ENCODE measurements around the gene CCDC28A. TPM values are rescaled to one million over a fixed set of nuclear protein-coding genes. Genes with fewer than 3 reads are reported as not detected.

Gene CCDC28A
- total and polyA plus RNA-seq, 2 of the 4 experiments (the other 2 are of a cell fraction) = 6.8 to 8.0 TPM

- H3K14ac ChIP-seq (replicated peaks; ENCODE audit: low read depth, low read length) = no peak overlapping the region
- POLR2A ChIA-PET (ENCODE audit: unreplicated experiment) = no interaction called here
- CTCF ChIA-PET = no interaction called here
- no peak overlapping the region for H2BK20ac ChIP-seq (ENCODE audit: low read depth, low read length)
- no peak overlapping the region for H2AK9ac ChIP-seq (replicated peaks; ENCODE audit: low read depth, low read length, poor library complexity)
- no peak overlapping the region for H2BK5ac ChIP-seq (ENCODE audit: low read depth, low read length, poor library complexity, severe bottlenecking)
- no TSS peak for BruUV-seq (replicated peaks)
- no peak overlapping the region for H3K9ac ChIP-seq (ENCODE audit: low read depth, low read length)
- no peak overlapping the region for H2AFZ ChIP-seq (replicated peaks; ENCODE audit: low read length, poor library complexity)
- no peak for ATAC-seq (ENCODE audit: low read depth)
- H4K5ac ChIP-seq (ENCODE audit: low read depth, low read length) = no peak overlapping the region
- no peak overlapping the region for H3K4me2 ChIP-seq (ENCODE audit: low read depth, low read length)
- H3K23ac ChIP-seq (ENCODE audit: low read depth, low read length) = no peak overlapping the region
- H2BK120ac ChIP-seq (ENCODE audit: low read depth, low read length) = no peak overlapping the region
- H3K4me3 ChIP-seq (ENCODE audit: insufficient read depth, low read depth, low read length) = no peak overlapping the region
- intact Hi-C loops (cut with micrococcal nuclease) (no loop called here), dilution Hi-C loops (cut with HindIII; ENCODE audit: low sequenced_read_pairs, unreplicated experiment) (no loop called here), in situ Hi-C loops (cut with MboI; ENCODE audit: low sequenced_read_pairs) (no loop called here)
- DNase-seq = no peak
- TF ChIP-seq USF2 (IDR thresholded peaks at IDR 0.05; ENCODE audit: low read depth, low read length) = no peak
- TF ChIP-seq BHLHE40 (IDR thresholded peaks at IDR 0.05; ENCODE audit: low read depth, low read length) = no peak
- TF ChIP-seq MAFK (IDR thresholded peaks at IDR 0.05; ENCODE audit: low read depth, low read length) = no peak
- no peak for TF ChIP-seq MXI1 (IDR thresholded peaks at IDR 0.05; ENCODE audit: borderline replicate concordance, low read depth, low read length)
- TF ChIP-seq ELK1 (IDR thresholded peaks at IDR 0.05; ENCODE audit: borderline replicate concordance, low read depth, low read length) = no peak
- TF ChIP-seq RFX5 (IDR thresholded peaks at IDR 0.05; ENCODE audit: low read depth, low read length) = no peak
- TF ChIP-seq CEBPB (IDR thresholded peaks at IDR 0.05; ENCODE audit: low read depth, low read length) = no peak
- no peak for TF ChIP-seq RCOR1 (IDR thresholded peaks at IDR 0.05; ENCODE audit: insufficient replicate concordance, low read length)
- TF ChIP-seq SMC3 (IDR thresholded peaks at IDR 0.05; ENCODE audit: low read depth, low read length) = no peak
- H3K18ac ChIP-seq (ENCODE audit: low read depth, low read length) = no peak overlapping the region
- H3K4ac ChIP-seq (ENCODE audit: low read depth, low read length) = no peak overlapping the region
- no peak overlapping the region for H3K56ac ChIP-seq (ENCODE audit: extremely low read depth, insufficient read depth, low read length)
- WGBS, 2 experiments (ENCODE audit: extremely low coverage in 2 of 2, insufficient read length in 1 of 2) = no CpG with 5 or more reads among the region's 1 CpG
- H3K36me3 ChIP-seq (ENCODE audit: control insufficient read depth, insufficient read depth, low read length) = no peaks in the 10 kb centered on the region
- H4K8ac ChIP-seq (ENCODE audit: low read depth in 2 of 2, low read length in 2 of 2) = no peak overlapping the region
- H3K4me1 ChIP-seq (ENCODE audit: control insufficient read depth, insufficient read depth, low read length) = no peaks in the 10 kb centered on the region
- H3K79me1 ChIP-seq (ENCODE audit: low read depth in 1 of 2, low read length in 2 of 2) = no peaks in the 10 kb centered on the region
- H4K20me1 ChIP-seq (ENCODE audit: insufficient read depth, low read length) = no peaks in the 10 kb centered on the region
- H3K27me3 ChIP-seq (ENCODE audit: control insufficient read depth, insufficient read depth, low read length) = peaks cover 2% of the 10 kb centered on the region
- no peak overlapping the region for H2BK15ac ChIP-seq (ENCODE audit: low read depth, low read length)
- H3K9me3 ChIP-seq (ENCODE audit: control insufficient read depth, insufficient read depth, low read length) = no peaks in the 10 kb centered on the region
- H4K91ac ChIP-seq (ENCODE audit: insufficient read depth, low read depth, low read length) = no peak overlapping the region
- H3K27ac ChIP-seq (ENCODE audit: insufficient read depth, low read length) = no peak overlapping the region
- no peak overlapping the region for H2AK5ac ChIP-seq (ENCODE audit: low read depth, low read length)
- no peaks in the 10 kb centered on the region for H3K9me1 ChIP-seq (ENCODE audit: insufficient read depth, low read length)
Observed at GRCh38 chr6:138806889-138807288, 33.3 kb downstream of the CCDC28A start.
